Right lobe of liver (tissue), 6 donors: ENCODE data around the gene SPATA24. TPM values are rescaled to one million over a fixed set of nuclear protein-coding genes. Genes with fewer than 3 reads are reported as not detected.
A peak's percentile ranks its signal among the peaks of the same experiment; 100 is the strongest.

Experiments used
- ATAC-seq, 4 donors: fragments of 200-7000 bp; cut with Tn5 transposase; one replicate each; pipeline ENCODE4 v1.9.1; 2020; ENCODE audit warnings: mild to moderate bottlenecking in 4 of 4, moderate library complexity in 4 of 4
- DNase-seq, 3 donors: peaks; one replicate each; pipeline ENCODE4 v3.0.0-alpha.2; 2020
- H3K27ac ChIP-seq, 3 donors: fragments of 200-600 bp; one replicate each; pipeline ENCODE4 v1.8.0; 2022
- H3K27me3 ChIP-seq, 2 donors: fragments of 200-600 bp; one replicate each; pipeline ENCODE4 v1.8.0; 2022
- H3K36me3 ChIP-seq, 4 donors: fragments of 200-600 bp; sonication (generic) in 1 of 4; one replicate each; pipeline versions ENCODE4 v1.5.1 to v1.8.0; 2017 to 2022; ENCODE audit warnings: control low read depth in 1 of 4
- H3K4me1 ChIP-seq, 4 donors: fragments of 200-600 bp; sonication (generic) in 1 of 4; one replicate each; pipeline versions ENCODE4 v1.5.1 to v1.8.0; 2017 to 2022; ENCODE audit warnings: control low read depth in 1 of 4
- H3K4me3 ChIP-seq, 3 donors: fragments of 200-600 bp; one replicate each; pipeline ENCODE4 v1.8.0; 2022
- H3K9me3 ChIP-seq, 4 donors: fragments of 200-600 bp; sonication (generic) in 1 of 4; one replicate each; pipeline versions ENCODE4 v1.5.1 to v1.8.0; 2017 to 2022; ENCODE audit warnings: control low read depth in 1 of 4
- CTCF ChIP-seq, 4 donors: fragments of 200-600 bp in 3 of 4; fragments of 450-650 bp in 1 of 4; IDR thresholded peaks; one replicate each; pipeline versions ENCODE4 v1.5.1 to v1.8.0; 2016 to 2022; ENCODE audit warnings: antibody characterized with exemption in 4 of 4, mild to moderate bottlenecking in 2 of 4
- POLR2A ChIP-seq: fragments of 450-650 bp; IDR thresholded peaks from one replicate; pipeline ENCODE4 v1.6.1; 2017; ENCODE audit warnings: antibody characterized with exemption, mild to moderate bottlenecking
- WGBS: methylation state at CpG from one replicate; pipeline ENCODE4 v1.1.6; 2018; ENCODE audit warnings: low coverage, low lambda C conversion rate; ENCODE audit not compliant: insufficient coverage; ENCODE audit errors: missing lambda C conversion rate; 5-methylcytosine and 5-hydroxymethylcytosine counted together
- intact Hi-C, 2 donors: fragments of 100-400 bp; cut with DNase I; formaldehyde crosslinking; loops; one replicate each; pipeline versions ENCODE4 v1.11.2 to v1.14.1; 2022
- long read RNA-seq: library from polyadenylated mRNA; unstranded; transcript quantifications from one replicate; pipeline ENCODE4 v2.0.0, GENCODE V29; 2019
- total RNA-seq, 6 experiments: library from RNA; depleted of rRNA in 2 of 6; stranded (reverse); fragments of >200 nt in 2 of 6; fragmentation: NEBNext Ultra II Directional in 3 of 6; extraction: Animal tissue kit (Norgen Biotek cat#: 25700) in 3 of 6; gene quantifications; one replicate each; pipeline versions ENCODE4 v1.1.0 to v1.2.4, GENCODE V29; 2016 to 2023
- donor health status: DM: no; HTN: yes; CAD: no.
- donor health status: DM: no; HTN: no; CAD: no.
- donor health status: DM: no; HTN: no; CAD: no.
- donor health status: DM: no; HTN: yes; CAD: no.
- donor health status: DM: no; HTN: yes; CAD: no.

SPATA24 gene, protein sequence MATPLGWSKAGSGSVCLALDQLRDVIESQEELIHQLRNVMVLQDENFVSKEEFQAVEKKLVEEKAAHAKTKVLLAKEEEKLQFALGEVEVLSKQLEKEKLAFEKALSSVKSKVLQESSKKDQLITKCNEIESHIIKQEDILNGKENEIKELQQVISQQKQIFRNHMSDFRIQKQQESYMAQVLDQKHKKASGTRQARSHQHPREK
- 1 to 10 TPM; 1.5 to 4.0 (median 2.6) TPM for total RNA-seq
- long read RNA-seq: 0 reads

GRCh38 chr5:139403787-139404483 is at the start of gene SPATA24:
SPATA24 (minus strand) TSS chr5:139404089; CDS start chr5:139404060, 29 bp downstream.
- Histone ChIP-seq H3K4me3 (peak within 1 kb of the TSS; percentile 56 to 71 (median 60)), H3K9me3 (no peaks in the 10 kb centered on the region), H3K36me3 (no peaks in the 10 kb centered on the region), H3K27me3 (no peaks in the 10 kb centered on the region), H3K4me1 (peaks cover 0 to 8% (median 0%) of the 10 kb centered on the region in 4 donors), H3K27ac (peak within 1 kb of the TSS; percentile 56 to 78 (median 72))
- DNase-seq: peak; percentile 97 to 98 (median 97)
- WGBS: 2% methylated on average over 15 of the region's 41 CpGs
- ATAC-seq: peak; percentile 96 to 97 (median 97)
- no peak for TF ChIP-seq CTCF (IDR thresholded peaks at IDR 0.05)
- peak; percentile 20 for TF ChIP-seq POLR2A
- intact Hi-C loops: no loop called here

DNA sequence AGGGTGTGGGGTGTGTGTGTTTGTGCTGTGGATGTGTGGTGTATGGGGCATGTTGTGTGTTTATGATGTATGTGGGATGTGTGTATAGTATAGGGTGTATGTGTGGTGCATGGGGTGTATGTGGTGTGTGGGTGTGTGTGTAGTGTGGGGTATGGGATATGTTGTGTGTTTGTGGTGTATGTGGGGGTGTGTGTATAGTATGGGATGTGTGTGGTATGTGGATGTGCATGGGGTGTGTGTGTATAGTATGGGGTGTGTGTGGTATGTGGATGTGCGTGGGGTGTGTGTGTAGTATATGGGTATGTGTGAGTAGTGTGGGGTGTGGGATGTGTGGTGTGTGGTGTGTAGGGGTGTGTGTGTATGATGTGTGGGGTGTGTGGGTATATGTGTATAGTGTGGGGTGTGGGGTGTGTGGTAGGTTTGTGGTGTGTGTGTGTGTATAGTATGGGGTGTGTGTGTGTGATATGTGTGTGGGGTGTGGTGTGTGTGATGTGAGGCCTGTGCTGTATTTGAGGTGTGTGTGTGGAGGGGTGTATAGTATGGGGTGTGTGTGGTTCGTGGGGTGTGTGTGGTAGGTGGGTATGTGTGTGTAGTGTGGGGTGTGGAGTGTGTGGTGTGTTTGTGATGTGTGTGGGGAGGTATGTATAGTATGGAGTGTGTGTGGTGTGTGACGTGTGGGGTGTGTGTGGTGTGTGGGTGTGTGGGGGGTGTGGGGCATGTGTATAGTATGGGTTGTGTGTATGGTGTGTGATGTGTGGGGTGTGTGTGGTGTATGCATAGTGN is 48.2 kb upstream of the SPATA24 start:
- TF ChIP-seq CTCF (IDR thresholded peaks at IDR 0.05): no peak
- no peak for TF ChIP-seq POLR2A
- H3K27me3 ChIP-seq: no peaks in the 10 kb centered on the region
- intact Hi-C loops: no loop called here
- ATAC-seq (peak in 1 of 4 donors; percentile 26), DNase-seq (peak in 1 of 3 donors; percentile 11)
- H3K27ac ChIP-seq: no peak overlapping the region
- H3K4me3 ChIP-seq: no peak overlapping the region
- no peaks in the 10 kb centered on the region for H3K9me3 ChIP-seq
- no peaks in the 10 kb centered on the region for H3K36me3 ChIP-seq
- H3K4me1 ChIP-seq: no peaks in the 10 kb centered on the region
- WGBS: 70% methylated on average over 3 of the region's 3 CpGs

- intact Hi-C loops: no loop called here
- 76% methylated on average over 2 of the region's 2 CpGs for WGBS
- H3K9me3 ChIP-seq: no peaks in the 10 kb centered on the region
- H3K4me1 ChIP-seq: no peaks in the 10 kb centered on the region
- no peak overlapping the region for H3K4me3 ChIP-seq
- no peak overlapping the region for H3K27ac ChIP-seq
- TF ChIP-seq CTCF (IDR thresholded peaks at IDR 0.05) (no peak), POLR2A (no peak)
- no peaks in the 10 kb centered on the region for H3K36me3 ChIP-seq
- no peaks in the 10 kb centered on the region for H3K27me3 ChIP-seq
- DNase-seq (no peak), ATAC-seq (peak in 1 of 4 donors; percentile 7)
These were observed 47.3 kb upstream of the SPATA24 start for GRCh38 chr5:139451176-139451575.

DNA sequence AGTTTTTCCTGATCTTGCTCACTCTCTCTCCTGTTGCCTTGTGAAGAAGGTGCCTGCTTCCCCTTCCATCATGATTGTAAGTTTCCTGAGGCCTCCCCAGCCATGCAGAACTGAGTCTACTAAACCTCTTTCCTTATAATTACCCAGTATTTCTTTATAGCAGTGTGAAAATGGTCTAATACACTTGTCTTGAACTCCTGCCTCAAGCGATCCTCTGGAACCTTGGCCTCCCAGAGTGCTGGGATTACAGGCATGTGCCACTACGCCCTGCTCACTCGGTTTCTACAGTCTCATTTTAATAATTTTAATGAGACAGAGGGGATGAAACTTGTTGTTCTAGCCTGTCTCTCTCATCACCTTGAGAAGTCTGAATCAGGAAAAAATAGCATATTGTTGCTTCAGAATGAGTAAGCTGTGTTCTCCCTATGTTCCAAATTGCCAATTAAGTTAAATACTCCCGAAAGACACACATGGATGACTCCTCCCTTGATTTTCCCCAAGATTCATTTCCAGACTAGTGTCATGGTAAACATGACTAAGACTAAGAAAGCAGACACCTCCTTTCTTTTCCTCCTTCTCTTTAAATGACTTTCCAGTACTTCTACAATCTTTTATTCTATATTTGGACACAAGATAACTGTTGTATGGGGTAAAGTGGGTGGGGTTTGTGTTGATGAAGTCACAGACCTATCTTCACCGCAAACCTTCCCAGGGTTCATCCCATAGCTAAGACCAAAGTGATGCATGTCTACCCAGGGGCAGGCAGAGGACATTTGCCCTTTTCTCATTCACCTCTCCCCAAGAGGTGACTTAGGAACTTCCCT is 43.3 kb upstream of the SPATA24 start:
- H3K4me1 ChIP-seq: no peaks in the 10 kb centered on the region
- H3K9me3 ChIP-seq: no peaks in the 10 kb centered on the region
- H3K27ac ChIP-seq: no peak overlapping the region
- no peak overlapping the region for H3K4me3 ChIP-seq
- H3K27me3 ChIP-seq: no peaks in the 10 kb centered on the region
- intact Hi-C loops: no loop called here
- DNase-seq (no peak), ATAC-seq (no peak)
- H3K36me3 ChIP-seq: no peaks in the 10 kb centered on the region
- TF ChIP-seq CTCF (IDR thresholded peaks at IDR 0.05): no peak
- TF ChIP-seq POLR2A: no peak
- WGBS: 72% methylated on average over 5 of the region's 5 CpGs
